Bronchial epithelial cell (primary cell): Measurements from ENCODE around the gene P3H3. TPM values are rescaled to one million over a fixed set of nuclear protein-coding genes. Genes with fewer than 3 reads are reported as not detected.

Experiments used
- DNase-seq: peaks from one replicate; pipeline ENCODE4 v3.0.0-alpha.2; 2010; ENCODE audit warnings: low read depth
- FAIRE-seq: peaks from 2 replicates; lab custom pipeline; 2011; peaks lifted over from hg19 to GRCh38; lab: Jason Lieb, UNC
- H3K27me3 ChIP-seq: 2 replicates; pipeline ENCODE4 v1.5.1; 2011; ENCODE audit warnings: low read length; ENCODE audit not compliant: control insufficient read depth, insufficient read depth
- H3K36me3 ChIP-seq: 2 replicates; pipeline ENCODE4 v1.5.1; 2011; ENCODE audit warnings: low read length; ENCODE audit not compliant: control insufficient read depth, insufficient read depth
- H3K4me3 ChIP-seq: 2 replicates; pipeline ENCODE4 v1.5.1; 2011; ENCODE audit warnings: mild to moderate bottlenecking, low read depth, low read length, control low read depth
- CTCF ChIP-seq: IDR thresholded peaks from 2 replicates; pipeline ENCODE4 v1.5.1; 2011; ENCODE audit warnings: mild to moderate bottlenecking, moderate library complexity, low read length, control low read depth, inconsistent platforms; ENCODE audit not compliant: insufficient read depth, severe bottlenecking
- total RNA-seq: library from RNA; depleted of rRNA; stranded (reverse); fragments of >200 nt; gene quantifications from 2 replicates; pipeline ENCODE4 v1.2.1, GENCODE V29; 2014

The P3H3 gene
- total RNA-seq, 1 donor from 2014 or later = 20.0 TPM

- no peak for DNase-seq
- H3K36me3 ChIP-seq = no peaks in the 10 kb centered on the region
- peaks cover 2% of the 10 kb centered on the region for H3K27me3 ChIP-seq
- TF ChIP-seq CTCF = no peak
- no peak overlapping the region for H3K4me3 ChIP-seq
- FAIRE-seq = no peak
Observed at GRCh38 chr12:6792522-6793201, 35.5 kb upstream of the P3H3 start.

DNA sequence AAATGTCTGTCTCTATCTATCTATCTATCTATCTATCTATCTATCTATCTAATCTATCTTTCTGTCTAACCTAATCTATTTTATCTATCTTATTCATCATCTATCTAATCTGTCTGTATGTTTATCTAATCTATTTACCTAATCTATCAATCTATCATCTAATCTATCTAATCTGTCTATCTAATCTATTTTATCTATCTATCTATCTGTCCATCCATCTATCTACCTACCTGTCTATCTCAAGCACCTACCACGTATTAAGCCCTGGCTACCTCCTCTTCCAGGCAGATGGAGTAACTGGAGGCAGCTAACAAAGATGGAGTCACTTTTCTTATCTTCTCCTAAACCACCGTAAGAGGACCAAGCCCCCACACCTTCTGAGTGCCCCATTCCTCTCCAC is 33.1 kb upstream of the P3H3 start:
- H3K27me3 ChIP-seq = peaks cover 2% of the 10 kb centered on the region
- DNase-seq (no peak), FAIRE-seq (no peak)
- no peak for TF ChIP-seq CTCF
- H3K36me3 ChIP-seq = no peaks in the 10 kb centered on the region
- H3K4me3 ChIP-seq = no peak overlapping the region

GRCh38 chr12:6796576-6796975 is 31.6 kb upstream of the P3H3 start:
- H3K27me3 ChIP-seq = peaks cover 2% of the 10 kb centered on the region
- TF ChIP-seq CTCF = no peak
- no peak overlapping the region for H3K4me3 ChIP-seq
- no peaks in the 10 kb centered on the region for H3K36me3 ChIP-seq
- FAIRE-seq (no peak), DNase-seq (no peak)

DNA sequence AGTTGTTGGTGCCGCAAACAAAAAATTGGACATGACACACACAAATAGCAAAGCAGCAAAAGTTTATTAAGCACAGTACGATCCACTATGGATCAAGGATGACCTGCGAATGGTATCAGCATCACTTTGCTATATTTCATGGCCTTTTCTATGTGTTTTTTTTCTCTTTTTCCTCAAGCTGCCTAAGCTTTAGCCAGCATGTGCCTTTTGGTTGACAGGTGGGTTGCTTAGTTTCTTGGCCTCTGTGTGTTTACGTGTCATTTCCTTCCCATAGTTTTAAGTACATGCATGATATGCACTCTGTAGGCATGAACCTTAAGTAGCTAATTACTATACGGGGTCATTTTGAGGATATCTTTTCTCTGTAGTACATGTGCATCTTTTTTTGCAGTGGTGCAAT is 29.1 kb upstream of the P3H3 start:
- Histone ChIP-seq H3K27me3 (no peaks in the 10 kb centered on the region), H3K36me3 (no peaks in the 10 kb centered on the region), H3K4me3 (no peak overlapping the region)
- FAIRE-seq = no peak
- TF ChIP-seq CTCF = no peak
- no peak for DNase-seq

GRCh38 chr12:6807170-6807569 is 21.0 kb upstream of the P3H3 start:
- FAIRE-seq = no peak
- DNase-seq = peak; percentile 24

More at GRCh38 chr12:6807170-6807569, 21.0 kb upstream of the P3H3 start:
- Histone ChIP-seq H3K4me3 (no peak overlapping the region), H3K36me3 (no peaks in the 10 kb centered on the region), H3K27me3 (no peaks in the 10 kb centered on the region)
- TF ChIP-seq CTCF = no peak
